HG02763 (cell line): Measurements from ENCODE around the gene LPAR5.
A peak's percentile ranks its signal among the peaks of the same experiment; 100 is the strongest.

Experiments
- ATAC-seq: cut with Tn5 transposase; IDR thresholded peaks from one replicate; pipeline ENCODE4 v1.9.1; 2021; ENCODE audit warnings: mild to moderate bottlenecking, moderate library complexity; ENCODE audit not compliant: unreplicated experiment

Gene LPAR5

GRCh38 chr12:6639151-6639801 lies 3.5 kb upstream of the LPAR5 start:
- no peak for ATAC-seq

GRCh38 chr12:6638305-6638704 lies 2.5 kb upstream of the LPAR5 start:
- ATAC-seq = no peak

GRCh38 chr12:6635375-6635855 lies 344 bp downstream of the LPAR5 start:
- ATAC-seq = no peak

DNA sequence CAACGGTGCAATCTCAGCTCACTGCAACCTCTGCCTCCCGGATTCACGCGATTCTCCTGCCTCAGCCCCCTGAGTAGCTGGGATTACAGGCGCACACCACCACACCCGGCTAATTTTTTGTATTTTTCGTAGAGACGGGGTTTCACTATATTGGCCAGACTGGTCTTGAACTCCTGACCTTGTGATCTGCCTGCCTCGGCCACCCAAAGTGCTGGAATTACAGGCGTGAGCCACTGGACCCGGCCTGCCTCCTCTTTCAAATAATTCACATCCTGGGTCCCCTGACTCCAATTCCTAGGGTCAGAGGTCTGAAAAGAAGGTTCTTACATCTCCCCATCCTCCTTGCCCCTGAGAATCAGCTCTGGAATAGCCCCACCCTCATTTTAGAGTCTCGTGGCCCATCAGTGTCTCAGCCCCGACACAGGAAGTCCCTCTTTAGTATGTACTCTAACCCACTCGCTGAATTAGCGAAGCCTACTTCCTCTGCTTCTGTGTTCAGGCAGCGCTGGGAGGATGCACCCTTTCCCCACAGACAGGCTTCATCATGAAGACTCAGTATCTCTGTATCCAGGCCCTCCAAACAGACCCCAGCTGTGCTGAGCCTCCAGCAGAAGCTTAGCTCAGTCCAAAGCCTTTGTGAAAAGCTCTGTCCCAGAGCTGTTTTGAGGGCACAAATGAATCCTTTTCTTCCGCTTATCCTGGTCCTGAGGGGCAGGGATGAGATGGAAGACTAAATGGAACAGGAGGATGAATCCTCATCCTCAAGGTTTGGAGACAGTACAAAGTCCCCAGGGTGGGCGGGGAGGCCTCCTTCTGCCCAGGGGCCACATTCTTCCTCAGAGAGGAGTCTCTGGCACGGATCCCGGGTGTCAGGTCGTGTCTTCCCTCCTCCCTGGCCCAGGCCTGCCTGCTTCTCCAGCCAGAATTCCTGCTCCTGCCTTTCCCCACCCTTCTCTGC lies 3.5 kb downstream of the LPAR5 start:
- peak; percentile 58 for ATAC-seq

DNA sequence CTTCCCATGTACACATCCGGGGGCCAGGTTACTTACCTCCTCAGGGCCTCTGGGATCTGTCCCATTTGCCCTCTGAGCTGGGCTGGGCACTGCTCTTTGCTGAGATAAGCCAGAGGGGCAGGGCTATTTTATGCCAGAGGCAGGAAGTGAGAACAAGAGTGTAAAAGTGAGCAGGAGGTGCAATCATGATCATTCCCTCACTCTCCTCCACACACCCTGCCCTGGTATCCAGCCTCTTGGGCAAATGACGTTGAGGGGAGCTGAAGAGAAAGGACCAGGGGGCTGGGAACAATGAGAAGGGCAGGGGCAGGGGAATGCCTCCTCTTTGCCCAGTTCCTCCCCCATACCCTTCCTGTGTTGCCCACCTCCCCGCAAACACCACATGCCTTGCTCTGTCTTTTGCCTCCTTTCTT lies 4.2 kb downstream of the LPAR5 start:
- ATAC-seq = no peak

GRCh38 chr12:6630736-6631135 lies 5.0 kb downstream of the LPAR5 start:
- ATAC-seq = no peak

DNA sequence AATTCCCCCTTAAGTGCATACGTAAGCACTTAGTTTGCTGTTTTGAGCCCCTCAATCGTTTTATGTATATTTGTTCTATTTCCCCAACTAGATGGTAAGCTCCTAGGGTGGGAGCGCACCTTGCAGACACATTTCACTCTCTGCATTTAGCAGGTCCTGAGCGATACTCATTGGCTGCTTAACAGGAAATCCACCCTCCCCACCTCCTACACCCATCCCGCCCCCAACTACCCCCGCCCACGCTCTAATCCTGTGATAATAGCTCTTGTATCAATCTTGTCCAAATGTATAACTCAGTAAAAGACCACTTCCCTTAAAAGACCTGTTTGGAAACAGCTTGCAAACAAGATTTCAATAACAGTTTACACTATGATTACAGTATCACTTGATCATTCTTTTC lies 8.1 kb downstream of the LPAR5 start:
- no peak for ATAC-seq

DNA sequence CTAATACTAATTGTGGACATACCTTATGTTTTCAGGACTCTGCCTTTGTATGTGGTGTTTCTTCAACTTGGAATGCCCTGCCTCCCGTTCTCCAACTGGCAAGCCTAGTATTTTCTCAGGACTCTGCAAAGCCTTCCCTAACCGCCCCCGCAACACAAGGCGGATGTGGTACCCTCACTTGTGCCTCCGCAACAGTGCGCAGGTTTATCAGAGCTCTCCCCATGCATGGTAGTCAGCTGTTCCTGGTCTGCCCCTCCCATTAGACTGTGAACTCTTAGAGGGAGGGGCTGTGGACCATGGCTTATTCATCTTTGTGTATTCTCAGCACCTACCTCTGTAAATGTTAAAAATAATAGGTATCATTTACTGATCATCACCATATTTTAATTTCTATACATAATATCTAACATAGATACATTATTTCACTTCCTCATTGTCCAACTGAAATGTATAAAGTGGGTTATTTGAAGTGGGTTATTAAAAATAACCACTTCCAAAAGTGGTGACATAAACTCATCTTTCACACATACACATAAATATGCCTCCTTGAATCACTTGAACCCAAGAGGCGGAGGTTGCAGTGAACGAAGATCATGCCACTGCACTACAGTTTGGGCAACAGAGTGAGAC lies 9.0 kb downstream of the LPAR5 start:
- ATAC-seq = no peak

DNA sequence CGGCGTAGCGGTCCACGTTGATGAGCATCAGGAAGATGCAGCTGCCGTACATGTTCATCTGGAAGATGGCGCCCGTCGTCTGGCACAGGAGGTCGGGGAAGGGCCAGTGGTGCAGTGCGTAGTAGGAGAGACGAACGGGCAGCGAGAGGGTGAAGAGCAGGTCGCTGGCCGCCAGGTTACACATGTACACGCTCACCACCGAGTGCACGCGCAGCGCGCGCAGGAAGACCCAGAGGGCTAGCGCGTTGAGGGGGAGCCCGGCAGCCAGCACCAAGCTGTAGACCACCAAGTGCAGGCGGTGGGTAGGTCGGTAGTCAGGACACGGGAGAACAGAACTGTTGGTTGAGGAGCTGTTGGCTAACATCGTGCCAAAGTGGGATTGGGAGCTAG lies 14.9 kb downstream of the LPAR5 start:
- ATAC-seq = no peak

- ATAC-seq = no peak
Observed at GRCh38 chr12:6620137-6620884, 15.4 kb downstream of the LPAR5 start.

DNA sequence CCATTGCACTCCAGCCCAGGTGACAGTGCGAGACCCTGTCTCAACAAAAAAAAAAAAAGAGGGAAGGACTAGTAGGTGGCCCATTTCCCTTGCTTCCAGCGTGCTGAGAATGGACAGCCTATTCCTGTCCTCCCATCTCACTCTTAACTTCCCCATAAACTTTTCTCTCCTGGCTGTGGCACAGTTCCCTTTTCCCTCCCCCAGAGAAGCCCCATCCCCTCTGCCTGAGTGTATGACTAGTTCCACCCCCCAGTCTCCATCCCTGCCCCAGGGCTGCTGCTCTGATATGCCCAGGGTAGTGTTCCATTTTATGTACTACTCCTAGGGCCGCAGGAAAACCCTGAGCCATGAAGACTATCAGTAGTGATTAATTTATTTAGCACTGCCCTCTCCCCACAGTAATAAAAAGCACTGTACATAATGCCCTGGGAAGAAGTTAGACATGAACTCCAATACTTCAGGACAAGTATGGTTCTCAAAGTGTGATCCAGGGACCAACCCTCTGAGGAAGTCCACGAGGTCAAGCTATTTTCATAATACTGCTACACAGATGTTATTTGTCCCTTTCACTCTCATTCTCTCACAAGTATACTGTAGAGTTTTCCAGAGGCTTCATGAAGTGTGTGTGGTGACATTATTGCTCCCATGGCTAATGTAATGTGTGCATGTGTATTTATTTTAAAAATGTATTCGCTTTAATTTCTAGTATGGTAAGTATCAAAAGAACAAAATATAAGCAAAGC lies 17.1 kb downstream of the LPAR5 start:
- no peak for ATAC-seq

DNA sequence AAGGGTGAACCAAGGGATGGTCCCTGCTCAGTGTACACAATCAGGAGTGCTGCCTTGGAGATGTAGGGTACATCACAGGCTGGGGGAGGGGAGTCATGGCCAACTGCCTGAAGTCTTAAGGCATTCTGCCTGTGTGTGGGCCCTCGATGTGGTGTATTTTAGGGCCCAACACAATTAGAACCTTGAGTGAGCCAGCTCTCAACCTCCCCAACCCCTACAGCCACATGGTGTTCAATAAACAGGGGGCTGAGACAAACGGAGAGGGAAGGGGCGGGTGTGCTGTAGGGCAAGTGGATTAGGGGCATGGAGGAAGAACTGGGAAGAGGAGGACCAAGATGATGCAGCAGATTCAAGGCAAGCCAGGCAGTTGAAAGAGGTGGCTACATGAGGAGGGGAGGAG lies 20.0 kb downstream of the LPAR5 start:
- no peak for ATAC-seq

- no peak for ATAC-seq
Observed at GRCh38 chr12:6614513-6615172, 21.1 kb downstream of the LPAR5 start.

- no peak for ATAC-seq
Observed at GRCh38 chr12:6613776-6614512, 21.8 kb downstream of the LPAR5 start.

DNA sequence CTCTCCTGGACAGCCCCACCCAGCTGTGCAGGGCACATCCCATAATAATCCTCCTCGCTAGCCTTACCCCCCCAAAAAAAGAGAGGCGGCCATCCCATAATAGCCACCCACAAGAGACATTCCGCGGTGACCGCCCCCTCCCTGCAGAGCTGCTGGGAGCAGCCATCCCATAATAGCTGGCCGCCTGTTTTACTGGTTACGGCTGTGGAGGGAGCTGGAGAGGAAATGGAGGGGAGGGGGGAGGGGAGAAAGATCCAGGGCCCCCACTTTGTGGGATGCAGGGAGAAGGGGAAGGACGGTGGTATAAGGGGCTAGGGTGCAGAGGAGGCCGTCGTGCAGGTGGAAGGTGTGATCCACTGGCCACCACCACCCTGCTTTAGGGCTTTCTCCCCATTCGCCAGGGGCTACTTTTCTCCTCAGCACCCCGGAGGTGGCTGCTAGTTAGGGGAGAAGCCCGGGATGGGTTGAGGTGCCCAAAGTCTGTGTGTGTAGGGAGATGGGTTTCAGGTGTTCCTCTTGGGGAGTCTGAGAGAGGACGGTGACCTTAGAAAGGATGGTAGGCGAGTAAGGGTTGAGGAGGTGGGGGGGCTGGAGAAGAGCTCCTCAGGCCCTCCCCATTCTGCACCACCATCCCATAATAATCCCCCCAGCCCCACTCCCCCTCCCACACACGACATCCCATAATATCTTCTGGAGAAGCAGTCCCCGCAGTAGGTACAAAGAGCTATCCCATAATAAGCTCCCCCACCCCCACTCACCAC lies 22.6 kb downstream of the LPAR5 start:
- no peak for ATAC-seq

GRCh38 chr12:6612652-6613014 lies 23.1 kb downstream of the LPAR5 start:
- ATAC-seq = no peak

GRCh38 chr12:6612247-6612646 lies 23.5 kb downstream of the LPAR5 start:
- ATAC-seq = no peak

DNA sequence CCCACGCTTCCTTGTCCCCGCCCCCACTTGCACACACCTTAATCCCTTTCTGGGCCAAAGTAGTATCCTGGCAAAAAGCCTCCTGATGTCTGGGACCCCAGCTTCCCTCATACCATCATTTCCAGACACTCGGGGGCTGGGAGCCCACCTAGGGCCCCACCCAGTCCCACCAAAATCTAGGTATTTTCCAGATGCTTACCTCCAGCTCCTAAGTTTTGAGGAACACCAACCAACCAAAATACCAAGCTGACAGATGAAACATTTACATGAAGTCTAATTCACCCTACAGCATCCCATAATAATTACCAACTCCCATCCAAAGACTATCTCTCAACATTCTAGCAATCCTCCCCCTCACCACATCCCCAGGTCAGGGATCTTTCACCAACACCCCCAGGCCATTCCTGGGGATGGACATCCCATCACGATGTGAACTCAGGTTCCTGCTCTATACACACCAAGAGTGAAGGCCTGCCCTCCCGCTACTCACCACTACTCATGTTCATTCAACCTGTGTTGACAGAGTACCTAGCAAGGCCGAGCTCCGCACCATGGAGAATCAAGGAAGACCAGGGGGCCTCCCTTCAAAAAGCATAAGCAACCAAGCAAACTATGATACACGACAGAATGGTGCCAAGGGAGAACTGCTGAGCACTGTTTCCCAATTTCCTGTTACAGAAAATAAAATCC lies 27.0 kb downstream of the LPAR5 start:
- no peak for ATAC-seq
